NCI-H2196 (cell line): Measurements from ENCODE around the gene DUSP1.
"Not testable (repeated sequence)": the region's sequence is repeated elsewhere in the genome, so short reads cannot be mapped to it uniquely, and the experiment has no call there.

Source experiments
- DNase-seq: peaks from one replicate; lab custom pipeline; 2025; ENCODE audit not compliant: unreplicated experiment; lab: John Stamatoyannopoulos, UW

DUSP1 gene

GRCh38 chr5:172798422-172799215, 27.6 kb upstream of the DUSP1 start:
- DNase-seq: no peak

GRCh38 chr5:172797771-172798191, 26.8 kb upstream of the DUSP1 start:
- DNase-seq: no peak

- no peak for DNase-seq
Observed at GRCh38 chr5:172796306-172796705, 25.3 kb upstream of the DUSP1 start.

- DNase-seq: no peak
Observed at GRCh38 chr5:172795318-172795977, 24.5 kb upstream of the DUSP1 start.

- no peak for DNase-seq
Observed at GRCh38 chr5:172793577-172794488, 22.8 kb upstream of the DUSP1 start.

GRCh38 chr5:172792701-172793570, 21.9 kb upstream of the DUSP1 start:
- no peak for DNase-seq

GRCh38 chr5:172791726-172792445, 20.9 kb upstream of the DUSP1 start:
- no peak for DNase-seq

GRCh38 chr5:172791286-172791685, 20.3 kb upstream of the DUSP1 start:
- no peak for DNase-seq

- DNase-seq: no peak
Observed at GRCh38 chr5:172790496-172790889, 19.5 kb upstream of the DUSP1 start.

GRCh38 chr5:172789687-172790495, 18.9 kb upstream of the DUSP1 start:
- no peak for DNase-seq

GRCh38 chr5:172788771-172789686, 18.0 kb upstream of the DUSP1 start:
- no peak for DNase-seq

- not testable (repeated sequence) for DNase-seq
Observed at GRCh38 chr5:172787538-172787937, 16.5 kb upstream of the DUSP1 start.

- no peak for DNase-seq
Observed at GRCh38 chr5:172786736-172787462, 15.9 kb upstream of the DUSP1 start.

GRCh38 chr5:172785429-172786088, 14.6 kb upstream of the DUSP1 start:
- DNase-seq: no peak

GRCh38 chr5:172784162-172784561, 13.2 kb upstream of the DUSP1 start:
- not testable (repeated sequence) for DNase-seq

GRCh38 chr5:172783319-172783718, 12.3 kb upstream of the DUSP1 start:
- DNase-seq: not testable (repeated sequence)
